ENCODE results near the gene PHF19. TPM values are rescaled to one million over a fixed set of nuclear protein-coding genes. Genes with fewer than 3 reads are reported as not detected.

Gene PHF19
- total and polyA plus RNA-seq, 2 of the 8 experiments (the other 6 are each of a cell fraction or from before 2014, with no cell fraction given): 28.2 to 31.8 TPM

- Histone ChIP-seq H3K9me3 (ENCODE audit: insufficient read depth in 2 of 2, low read depth in 1 of 2, low read length in 1 of 2) (no peaks in the 10 kb centered on the region), H3K56ac (replicated peaks; ENCODE audit: insufficient read length, low read depth, low read length) (no peak overlapping the region), H4K8ac (ENCODE audit: extremely low read depth, insufficient read depth, low read length) (no peak overlapping the region), H3K4me3 (ENCODE audit: extremely low read depth in 1 of 4, insufficient read depth in 2 of 4, low read depth in 3 of 4, low read length in 4 of 4) (no peak overlapping the region), H3K27ac (ENCODE audit: low read depth, low read length) (no peak overlapping the region), H4K20me1 (replicated peaks in 1 of 2; ENCODE audit: control insufficient read depth in 1 of 2, insufficient read depth in 2 of 2, low read length in 2 of 2) (no peaks in the 10 kb centered on the region), H4K91ac (replicated peaks; ENCODE audit: insufficient read length, low read length) (no peak overlapping the region), H3K4me2 (ENCODE audit: insufficient read depth in 1 of 2, low read depth in 2 of 2, low read length in 2 of 2) (no peak overlapping the region), H2BK12ac (ENCODE audit: low read depth, low read length) (no peak overlapping the region), H3K27me3 (replicated peaks in 1 of 4; ENCODE audit: control insufficient read depth in 3 of 4, extremely low read depth in 1 of 4, insufficient read depth in 3 of 4, low read length in 3 of 4) (no peaks in the 10 kb centered on the region), H2BK20ac (ENCODE audit: low read length) (no peak overlapping the region), H2BK5ac (ENCODE audit: low read depth, low read length) (no peak overlapping the region), H3K23ac (ENCODE audit: insufficient read length) (no peak overlapping the region), H3K4me1 (replicated peaks in 1 of 4; ENCODE audit: control insufficient read depth in 3 of 4, insufficient read depth in 4 of 4, low read length in 3 of 4) (peaks cover 0 to 10% (median 5%) of the 10 kb centered on the region in 4 experiments; a peak in 6 of 7 replicates), H3K18ac (ENCODE audit: extremely low read depth, low read length) (no peak overlapping the region), H2AFZ (ENCODE audit: low read length) (no peak overlapping the region), H4K5ac (ENCODE audit: insufficient read length, low read depth, low read length) (no peak overlapping the region), H3K9ac (replicated peaks in 1 of 4; ENCODE audit: extremely low read depth in 1 of 4, low read depth in 3 of 4, low read length in 3 of 4) (no peak overlapping the region), H3K4ac (replicated peaks; ENCODE audit: insufficient read length, low read depth, low read length) (no peak overlapping the region), H2BK120ac (replicated peaks; ENCODE audit: low read depth, low read length) (no peak overlapping the region), H2AK5ac (ENCODE audit: low read depth, low read length) (no peak overlapping the region), H3K23me2 (ENCODE audit: low read depth, low read length) (no peaks in the 10 kb centered on the region), H3K79me1 (ENCODE audit: low read depth, low read length) (no peaks in the 10 kb centered on the region), H2BK15ac (ENCODE audit: low read length) (no peak overlapping the region), H3K36me3 (ENCODE audit: control insufficient read depth in 2 of 4, insufficient read depth in 4 of 4, low read length in 3 of 4) (peaks cover 0 to 15% (median 5%) of the 10 kb centered on the region in 4 experiments; a peak in 5 of 8 replicates), H3K14ac (ENCODE audit: insufficient read length) (no peak overlapping the region), H3K79me2 (ENCODE audit: control insufficient read depth in 1 of 2, insufficient read depth in 2 of 2, low read length in 2 of 2) (no peaks in the 10 kb centered on the region)
- CTCF ChIA-PET (ENCODE audit: partially characterized antibody): interaction anchor here (0.6 to 10.5 kb wide), 16 partner anchors 8 to 435 kb away, joined by 3 to 108 read pairs (median 5); partner anchors contain the start of gene PSMD5
- DNase-seq (ENCODE audit: low read depth in 1 of 2, low spot score in 2 of 2): no peak
- WGBS, 2 experiments (ENCODE audit: extremely low coverage in 1 of 2, insufficient coverage in 1 of 2, insufficient read length in 1 of 2, insufficient replicate concordance in 2 of 2, low coverage in 1 of 2, low lambda C conversion rate in 2 of 2, missing lambda C conversion rate in 1 of 2): 89% methylated on average over 5 of the region's 5 CpGs; no CpG with 5 or more reads in 1 of the 2 experiments
- FAIRE-seq: no peak
- POLR2A ChIA-PET (ENCODE audit: partially characterized antibody): interaction anchor here (1.2 to 8.4 kb wide), 3 partner anchors 10 to 16 kb away, joined by 3 to 61 read pairs (median 6); no protein-coding TSS in a partner anchor
- TF ChIP-seq ASH2L (IDR thresholded peaks at IDR 0.05; ENCODE audit: low read length) (no peak), ZNF274 (IDR thresholded peaks at IDR 0.05; ENCODE audit: borderline replicate concordance, extremely low read depth, low read length) (no peak), SIRT6 (IDR thresholded peaks at IDR 0.05; ENCODE audit: low read length) (no peak), RFX5 (IDR thresholded peaks at IDR 0.05; ENCODE audit: borderline replicate concordance, low read depth, low read length) (no peak), JUND (IDR thresholded peaks at IDR 0.05; ENCODE audit: low read length) (no peak), JUN (IDR thresholded peaks at IDR 0.05; ENCODE audit: low read depth, low read length) (no peak), CHD2 (IDR thresholded peaks at IDR 0.05; ENCODE audit: low read length) (no peak), GABPA (IDR thresholded peaks at IDR 0.05; ENCODE audit: borderline replicate concordance, insufficient read depth, low read length) (no peak), SIN3A (conservative IDR thresholded peaks at IDR 0.05 in 1 of 2, IDR thresholded peaks at IDR 0.05 in 1 of 2; ENCODE audit: low read depth in 1 of 2, low read length in 2 of 2) (no peak), KDM1A (IDR thresholded peaks at IDR 0.05; ENCODE audit: borderline replicate concordance, low read length) (no peak), CREB1 (IDR thresholded peaks at IDR 0.05) (no peak), KDM4A (IDR thresholded peaks at IDR 0.05; ENCODE audit: low read depth, low read length, severe bottlenecking) (no peak)
- TF ChIP-seq, protein P1, sequence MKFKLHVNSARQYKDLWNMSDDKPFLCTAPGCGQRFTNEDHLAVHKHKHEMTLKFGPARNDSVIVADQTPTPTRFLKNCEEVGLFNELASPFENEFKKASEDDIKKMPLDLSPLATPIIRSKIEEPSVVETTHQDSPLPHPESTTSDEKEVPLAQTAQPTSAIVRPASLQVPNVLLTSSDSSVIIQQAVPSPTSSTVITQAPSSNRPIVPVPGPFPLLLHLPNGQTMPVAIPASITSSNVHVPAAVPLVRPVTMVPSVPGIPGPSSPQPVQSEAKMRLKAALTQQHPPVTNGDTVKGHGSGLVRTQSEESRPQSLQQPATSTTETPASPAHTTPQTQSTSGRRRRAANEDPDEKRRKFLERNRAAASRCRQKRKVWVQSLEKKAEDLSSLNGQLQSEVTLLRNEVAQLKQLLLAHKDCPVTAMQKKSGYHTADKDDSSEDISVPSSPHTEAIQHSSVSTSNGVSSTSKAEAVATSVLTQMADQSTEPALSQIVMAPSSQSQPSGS (IDR thresholded peaks at IDR 0.05; ENCODE audit: low read length): no peak
Measured at GRCh38 chr9:120864719-120865118, 12.3 kb downstream of the PHF19 start.
